HEK293 (cell line): ENCODE results near the gene SRP9.

Experiments used
- KLF7 ChIP-seq: fragments of 450-650 bp; formaldehyde crosslinking; IDR thresholded peaks from 2 replicates; pipeline ENCODE4 v1.5.1; 2016; ENCODE audit warnings: missing biosample characterization, missing genetic modification characterization, borderline replicate concordance
- RBAK ChIP-seq: fragments of 450-650 bp; formaldehyde crosslinking; IDR thresholded peaks from 2 replicates; pipeline ENCODE4 v1.5.1; 2016; ENCODE audit warnings: missing biosample characterization, missing genetic modification characterization
- REPIN1 ChIP-seq: fragments of 450-650 bp; formaldehyde crosslinking; IDR thresholded peaks from 2 replicates; pipeline ENCODE4 v1.5.1; 2017; ENCODE audit warnings: missing biosample characterization, missing genetic modification characterization, low read depth
- REST ChIP-seq: fragments of 450-650 bp; formaldehyde crosslinking; IDR thresholded peaks from 2 replicates; pipeline ENCODE4 v1.5.1; 2016; ENCODE audit warnings: missing biosample characterization, missing genetic modification characterization
- YY1 ChIP-seq: fragments of 450-650 bp; formaldehyde crosslinking; IDR thresholded peaks from 2 replicates; pipeline ENCODE4 v1.5.1; 2018; ENCODE audit warnings: missing biosample characterization, missing genetic modification characterization
- ZBTB7A ChIP-seq: fragments of 450-650 bp; formaldehyde crosslinking; IDR thresholded peaks from 2 replicates; pipeline ENCODE4 v1.5.1; 2016; ENCODE audit warnings: low read depth, missing biosample characterization, missing genetic modification characterization
- ZFP37 ChIP-seq: fragments of 450-650 bp; formaldehyde crosslinking; IDR thresholded peaks from 2 replicates; pipeline ENCODE4 v1.5.1; 2016; ENCODE audit warnings: missing biosample characterization, missing genetic modification characterization
- ZNF133 ChIP-seq: fragments of 450-650 bp; formaldehyde crosslinking; IDR thresholded peaks from 2 replicates; pipeline ENCODE4 v1.5.1; 2016; ENCODE audit warnings: missing biosample characterization, missing genetic modification characterization
- ZNF292 ChIP-seq: fragments of 450-650 bp; formaldehyde crosslinking; IDR thresholded peaks from 2 replicates; pipeline ENCODE4 v1.5.1; 2016; ENCODE audit warnings: low read depth, missing biosample characterization, missing genetic modification characterization, borderline replicate concordance
- ZNF510 ChIP-seq: fragments of 450-650 bp; formaldehyde crosslinking; IDR thresholded peaks from 2 replicates; pipeline ENCODE4 v1.5.1; 2018; ENCODE audit warnings: mild to moderate bottlenecking, missing genetic modification characterization, missing biosample characterization; ENCODE audit not compliant: insufficient replicate concordance
- ZNF776 ChIP-seq: fragments of 450-650 bp; formaldehyde crosslinking; IDR thresholded peaks from 2 replicates; pipeline ENCODE4 v1.5.0; 2017; ENCODE audit warnings: missing biosample characterization, missing genetic modification characterization, borderline replicate concordance
- ZNF777 ChIP-seq: fragments of 450-650 bp; formaldehyde crosslinking; IDR thresholded peaks from 2 replicates; pipeline ENCODE4 v1.5.1; 2017; ENCODE audit warnings: missing biosample characterization, missing genetic modification characterization, borderline replicate concordance
- TF ChIP-seq, protein P1 (sequence below): fragments of 450-650 bp; formaldehyde crosslinking; IDR thresholded peaks from 2 replicates; pipeline ENCODE4 v1.5.1; 2016; ENCODE audit warnings: missing biosample characterization, missing genetic modification characterization

DNA sequence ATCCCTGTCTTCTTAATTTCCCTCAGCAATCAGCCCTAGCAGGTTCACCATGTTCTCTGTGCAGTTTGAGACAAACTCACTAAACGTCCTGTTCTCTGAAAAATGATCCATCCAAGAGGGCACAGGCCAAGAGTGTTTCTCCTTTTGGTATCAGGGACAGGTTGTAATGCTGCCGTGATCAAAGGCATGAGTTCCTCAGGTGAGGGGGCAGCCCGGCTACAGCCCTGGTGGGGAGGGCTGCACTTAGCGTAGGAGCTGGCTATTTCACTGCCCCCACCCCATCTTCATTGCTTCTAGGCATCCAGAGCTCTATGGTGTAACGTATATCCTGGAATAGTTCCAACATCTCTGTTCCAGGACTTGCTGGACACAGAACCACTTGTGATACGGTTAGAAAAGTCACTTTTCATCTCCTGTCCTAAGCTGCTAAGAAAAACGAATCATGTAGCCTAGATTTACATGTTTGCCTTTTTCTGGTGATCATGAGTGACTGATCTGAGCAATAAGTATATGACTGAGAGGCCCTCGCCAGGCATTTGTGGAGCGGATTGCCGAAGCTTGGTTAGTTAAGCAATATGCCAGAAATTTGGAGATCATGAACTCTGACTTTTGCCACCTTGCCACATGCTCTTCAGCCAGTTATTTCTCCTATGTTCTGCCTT, 41.1 kb upstream of the SRP9 start:
- no peak for TF ChIP-seq ZNF510
- no peak for TF ChIP-seq KLF7
- TF ChIP-seq YY1 (tag by site-specific recombination): no peak
- TF ChIP-seq REST (tag by site-specific recombination): no peak
- TF ChIP-seq ZNF777: no peak
- TF ChIP-seq ZNF776 (tag by site-specific recombination): no peak
- TF ChIP-seq REPIN1 (tag by site-specific recombination): no peak
- TF ChIP-seq RBAK (tag by site-specific recombination): no peak
- TF ChIP-seq, protein P1, sequence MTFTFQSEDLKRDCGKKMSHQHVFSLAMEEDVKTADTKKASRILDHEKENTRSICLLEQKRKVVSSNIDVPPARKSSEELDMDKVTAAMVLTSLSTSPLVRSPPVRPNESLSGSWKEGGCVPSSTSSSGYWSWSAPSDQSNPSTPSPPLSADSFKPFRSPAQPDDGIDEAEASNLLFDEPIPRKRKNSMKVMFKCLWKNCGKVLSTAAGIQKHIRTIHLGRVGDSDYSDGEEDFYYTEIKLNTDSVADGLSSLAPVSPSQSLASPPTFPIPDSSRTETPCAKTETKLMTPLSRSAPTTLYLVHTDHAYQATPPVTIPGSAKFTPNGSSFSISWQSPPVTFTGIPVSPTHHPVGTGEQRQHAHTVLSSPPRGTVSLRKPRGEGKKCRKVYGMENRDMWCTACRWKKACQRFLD (tag by site-specific recombination): no peak
- TF ChIP-seq ZFP37 (tag by site-specific recombination): no peak
- no peak for TF ChIP-seq ZBTB7A (tag by site-specific recombination)
- no peak for TF ChIP-seq ZNF292 (tag by site-specific recombination)
- no peak for TF ChIP-seq ZNF133
